Posterior cingulate gyrus (tissue), 11 donors: Measurements from ENCODE around the gene HS3ST3A1.

Experiments
- DNase-seq, 10 donors: peaks; one replicate each; pipeline versions ENCODE4 v3.0.0 to v3.0.0-alpha.2; 2020 to 2021; ENCODE audit warnings: mixed read lengths in 3 of 10
- intact Hi-C: fragments of 100-400 bp; cut with DNase I; formaldehyde crosslinking; loops from one replicate; pipeline ENCODE4 v1.15.1; 2023

HS3ST3A1 gene

DNA sequence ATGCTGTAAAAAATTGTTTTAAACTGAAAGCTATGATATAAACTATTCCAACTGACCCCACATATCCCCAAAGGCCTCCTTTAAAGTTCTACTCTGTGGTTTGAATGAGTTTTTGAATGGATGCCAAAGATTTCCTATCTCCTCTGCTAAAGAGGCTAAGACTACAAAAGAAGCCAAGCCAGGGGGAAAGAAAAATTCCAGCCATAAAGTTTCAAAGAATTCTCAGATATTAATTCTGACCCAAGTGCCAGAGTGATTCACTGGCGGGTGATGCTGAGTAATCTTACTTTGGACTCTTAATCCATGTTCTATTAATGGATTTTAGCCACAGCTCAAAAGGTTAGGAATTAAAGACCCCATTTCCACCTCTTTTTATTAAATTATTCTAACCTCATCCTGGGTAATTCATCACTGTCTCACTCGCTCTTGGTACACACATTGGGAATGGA lies 60.7 kb downstream of the HS3ST3A1 start:
- no peak for DNase-seq
- intact Hi-C loops: no loop called here

DNA sequence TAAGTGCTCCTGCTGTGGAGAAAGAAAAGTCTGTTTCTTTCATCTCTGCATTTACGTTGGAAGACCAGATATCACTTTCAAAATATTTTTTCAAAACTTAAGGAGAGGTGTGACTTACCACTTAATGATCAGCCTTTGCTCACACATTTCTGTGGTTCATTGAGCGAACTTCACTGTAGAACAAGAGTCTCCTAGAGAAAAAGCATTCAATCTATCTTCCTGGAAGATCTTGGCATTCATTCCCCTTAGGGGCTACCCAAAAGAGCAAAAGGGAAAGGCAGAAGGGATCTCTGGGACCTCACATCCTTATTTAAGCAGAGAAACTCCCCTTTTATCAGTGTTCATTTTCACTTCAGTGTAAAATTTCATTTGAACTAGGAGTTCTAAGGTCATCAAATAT lies 61.2 kb downstream of the HS3ST3A1 start:
- intact Hi-C loops: no loop called here
- DNase-seq: no peak

DNA sequence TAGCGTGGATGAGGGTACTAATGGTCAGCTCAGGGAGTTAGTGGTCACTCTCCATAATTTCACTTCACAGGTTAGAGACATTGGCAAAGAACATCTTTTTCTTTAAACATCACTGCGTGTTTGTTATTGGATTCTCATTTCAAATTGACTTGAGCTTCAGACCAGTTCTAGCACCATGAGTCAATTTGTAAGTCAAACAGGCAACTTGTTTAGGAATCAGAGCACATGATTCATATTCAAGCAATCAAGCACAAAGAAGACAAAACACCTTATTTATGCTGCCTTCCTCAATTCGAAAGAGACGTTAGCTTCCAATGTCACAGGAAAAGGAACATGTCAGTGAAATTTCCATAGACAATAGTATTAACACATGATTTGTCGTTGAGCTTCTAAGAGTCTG lies 62.3 kb downstream of the HS3ST3A1 start:
- intact Hi-C loops: no loop called here

DNA sequence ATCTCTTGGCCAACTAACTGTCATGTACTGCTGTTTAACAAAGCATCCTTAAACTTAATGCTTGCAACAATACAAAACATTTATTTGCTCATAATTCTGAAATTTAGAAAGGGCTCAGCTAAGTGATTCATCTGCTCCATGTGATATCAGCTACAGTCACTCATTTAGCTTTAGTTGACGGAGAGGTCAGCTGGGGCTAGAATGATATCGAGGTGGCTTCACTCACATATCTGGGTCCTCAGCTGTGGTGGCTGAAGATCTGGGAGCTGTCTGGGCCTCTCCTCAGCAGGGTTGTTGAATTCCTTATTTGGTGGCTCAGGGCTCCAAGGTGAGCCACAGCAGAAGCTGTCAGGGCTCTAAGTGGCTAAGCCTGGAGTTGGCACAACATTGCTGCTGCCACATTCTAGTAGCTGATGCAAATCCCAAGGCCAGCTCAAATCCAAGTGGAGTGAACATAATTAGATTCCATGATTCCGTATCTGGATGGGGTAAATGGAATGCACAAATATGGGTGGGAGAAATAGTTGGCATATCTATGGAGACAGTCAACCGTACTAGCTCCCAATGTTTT lies 62.8 kb downstream of the HS3ST3A1 start:
- intact Hi-C loops: no loop called here
- DNase-seq: no peak

More for the DNA sequence above, 62.3 kb downstream of the HS3ST3A1 start:
- DNase-seq: no peak

DNA sequence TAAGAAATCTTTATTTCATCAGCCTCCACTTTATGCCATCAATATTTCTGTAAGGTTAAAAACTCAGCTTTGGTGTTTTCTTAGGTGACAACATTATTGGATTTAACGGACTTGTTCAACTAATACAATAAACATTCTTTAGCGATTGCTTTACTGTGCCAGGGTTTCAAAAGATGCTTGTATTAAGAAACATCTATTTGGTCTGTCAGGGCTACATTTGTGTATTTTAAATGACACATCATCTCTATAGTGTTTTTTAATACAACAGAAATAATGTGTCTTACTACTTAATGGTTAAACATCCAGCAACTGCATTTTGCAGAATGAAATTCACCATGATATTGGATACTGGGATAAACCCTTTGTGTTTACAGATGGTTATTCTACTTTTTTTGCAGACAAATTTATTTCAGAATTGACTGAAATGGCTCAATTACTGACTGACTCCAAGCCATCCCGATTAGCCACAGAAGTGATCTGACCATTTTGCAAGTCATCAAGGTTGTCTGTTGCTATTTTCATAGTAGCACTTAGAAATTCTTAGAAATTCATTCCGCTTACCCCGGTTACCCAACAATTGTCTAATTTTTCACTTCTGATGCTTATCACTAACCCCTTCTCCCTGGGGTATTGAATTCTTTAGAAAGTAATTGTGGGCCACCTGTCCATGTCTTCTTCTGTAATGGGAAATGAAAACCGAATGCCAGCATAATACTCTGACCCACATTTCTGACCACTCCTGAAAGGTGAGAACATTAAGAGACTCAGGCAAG lies 63.7 kb downstream of the HS3ST3A1 start:
- intact Hi-C loops: no loop called here
- DNase-seq: no peak

DNA sequence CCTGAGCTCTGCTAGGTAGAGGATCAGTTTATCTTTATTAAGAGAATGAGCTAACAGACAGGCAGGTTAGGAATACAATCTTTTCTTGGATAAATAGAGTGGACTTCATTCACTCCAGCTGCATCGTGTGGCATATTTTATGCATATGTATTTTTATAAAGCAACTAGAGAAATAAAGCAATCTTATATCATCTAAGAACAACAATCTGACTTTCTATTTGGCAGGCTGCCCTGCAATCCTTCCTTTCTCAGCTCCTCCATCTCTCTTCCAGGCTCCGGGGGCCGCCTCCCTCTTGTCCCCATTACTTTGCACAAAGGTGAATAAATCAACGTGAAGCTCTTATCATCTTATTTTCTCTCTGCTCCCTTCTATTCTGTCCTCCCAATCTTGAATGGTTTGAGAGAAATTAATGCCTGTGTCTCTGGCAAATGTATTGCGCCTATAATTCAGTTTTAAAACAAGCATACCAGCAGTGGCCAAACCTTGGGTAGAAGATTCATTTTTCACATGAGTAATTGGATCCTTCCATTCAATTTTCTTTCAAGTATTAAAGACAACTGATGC lies 64.5 kb downstream of the HS3ST3A1 start:
- DNase-seq: no peak
- intact Hi-C loops: no loop called here

DNA sequence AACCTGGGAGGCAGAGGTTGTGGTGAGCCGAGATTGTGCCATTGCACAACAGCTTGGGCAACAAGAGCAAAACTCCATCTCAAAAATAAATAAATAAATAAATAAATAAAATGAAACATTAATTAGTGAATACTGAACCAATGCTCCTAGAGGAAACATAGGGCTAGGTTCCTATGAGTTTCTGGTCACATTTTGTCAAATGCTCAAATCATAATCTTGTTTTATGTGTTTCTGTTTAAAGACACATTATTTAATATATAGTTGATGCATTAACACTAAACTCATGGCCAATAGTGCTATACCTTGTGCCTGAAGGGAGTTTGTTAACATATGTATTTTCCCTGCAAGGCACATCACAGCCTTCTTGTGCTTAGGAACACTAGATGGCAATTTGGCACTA lies 66.8 kb downstream of the HS3ST3A1 start:
- DNase-seq: no peak
- intact Hi-C loops: no loop called here

DNA sequence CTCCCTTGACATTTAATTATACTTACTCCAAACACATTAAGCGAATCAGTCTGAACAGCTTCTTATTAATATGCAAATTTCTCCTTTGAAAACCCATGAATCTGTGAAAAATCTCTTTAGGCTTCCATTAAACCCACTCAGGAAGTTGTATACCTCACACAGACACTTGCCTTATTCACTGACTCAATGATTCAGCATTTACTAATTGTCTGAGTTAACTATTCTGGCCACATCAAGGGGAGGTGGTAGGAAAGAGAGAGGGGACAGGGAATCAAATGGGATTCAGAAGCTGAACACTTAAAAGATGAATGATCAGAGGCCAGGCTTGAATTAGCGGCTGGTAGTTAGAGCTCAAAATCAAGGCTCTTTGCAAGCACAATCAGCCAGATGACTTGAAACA lies 70.0 kb downstream of the HS3ST3A1 start:
- intact Hi-C loops: no loop called here
- no peak for DNase-seq

DNA sequence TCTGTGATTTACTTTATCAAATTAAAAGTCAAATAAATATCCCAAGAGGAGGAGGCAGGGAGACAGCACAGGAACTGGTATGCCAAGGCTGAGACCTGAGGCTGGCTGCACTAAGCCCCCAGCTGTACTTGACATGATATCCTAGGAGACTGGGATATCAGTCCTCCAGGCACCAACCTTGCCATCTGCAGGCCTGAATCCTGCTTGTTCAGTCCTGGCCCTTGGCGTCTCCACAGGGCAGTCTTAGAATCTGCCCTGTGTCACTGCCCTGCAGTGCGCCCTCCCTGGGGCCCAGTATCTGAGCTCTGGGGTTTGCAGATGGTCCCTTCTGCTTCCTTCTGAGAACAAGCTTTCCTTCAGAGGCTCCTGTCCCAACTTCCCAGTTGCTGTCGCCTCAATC lies 75.9 kb downstream of the HS3ST3A1 start:
- no peak for DNase-seq
- intact Hi-C loops: no loop called here

DNA sequence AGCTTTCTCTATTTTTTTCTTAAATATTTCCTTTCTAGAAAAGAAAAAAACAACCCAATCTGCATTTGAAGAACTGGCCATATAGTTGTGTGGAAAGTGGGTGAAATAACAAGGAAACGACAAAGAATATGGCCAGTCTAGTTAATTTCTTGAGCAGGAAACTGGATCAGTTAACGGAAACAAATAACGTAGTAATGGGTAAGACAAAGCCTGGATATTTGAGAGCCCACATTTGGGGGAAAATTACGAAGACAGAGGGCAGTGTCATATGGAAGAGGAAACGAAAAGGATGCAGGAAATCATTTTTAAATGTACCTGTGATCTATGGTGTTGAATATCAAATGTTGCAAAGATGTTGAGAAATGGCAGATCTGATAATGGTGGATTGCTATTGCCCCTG lies 78.6 kb downstream of the HS3ST3A1 start:
- intact Hi-C loops: no loop called here
- no peak for DNase-seq

DNA sequence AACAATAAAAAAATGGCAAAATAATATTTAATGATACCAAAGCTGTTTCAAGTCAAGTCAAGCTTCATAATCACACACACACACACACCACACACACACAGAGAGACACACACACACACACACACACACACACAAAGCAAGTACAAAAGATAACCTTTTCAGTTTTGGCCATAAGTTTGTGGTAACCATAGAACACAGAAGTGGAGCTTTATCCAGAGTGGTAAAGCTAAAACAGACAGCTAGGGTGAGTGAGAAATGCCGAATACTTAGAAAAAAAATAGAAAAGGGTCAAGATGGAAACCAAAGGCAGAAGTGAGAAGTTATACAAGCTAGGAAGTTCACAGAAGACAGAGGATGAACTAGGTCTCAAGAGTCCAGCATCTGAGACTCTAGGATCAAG lies 79.0 kb downstream of the HS3ST3A1 start:
- DNase-seq: no peak
- intact Hi-C loops: no loop called here

DNA sequence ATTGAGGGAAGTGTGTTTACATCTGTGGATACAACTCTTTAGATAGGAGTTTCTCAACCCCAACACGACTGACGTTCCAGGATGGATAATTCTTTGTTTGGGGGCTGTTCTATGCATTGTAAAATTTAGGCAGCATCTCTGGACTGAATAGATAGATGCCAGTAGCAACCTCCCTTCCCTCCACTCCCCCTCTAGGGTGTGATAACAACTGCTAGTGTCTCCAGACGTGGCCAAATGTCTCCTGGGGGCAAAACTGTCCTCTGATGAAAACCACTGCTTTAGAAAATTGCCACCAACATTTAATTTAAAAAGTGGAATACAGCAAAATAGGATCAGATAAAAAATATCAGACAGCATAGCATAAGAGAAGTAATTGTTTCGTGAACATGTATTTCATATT lies 79.9 kb downstream of the HS3ST3A1 start:
- DNase-seq: no peak
- intact Hi-C loops: no loop called here

DNA sequence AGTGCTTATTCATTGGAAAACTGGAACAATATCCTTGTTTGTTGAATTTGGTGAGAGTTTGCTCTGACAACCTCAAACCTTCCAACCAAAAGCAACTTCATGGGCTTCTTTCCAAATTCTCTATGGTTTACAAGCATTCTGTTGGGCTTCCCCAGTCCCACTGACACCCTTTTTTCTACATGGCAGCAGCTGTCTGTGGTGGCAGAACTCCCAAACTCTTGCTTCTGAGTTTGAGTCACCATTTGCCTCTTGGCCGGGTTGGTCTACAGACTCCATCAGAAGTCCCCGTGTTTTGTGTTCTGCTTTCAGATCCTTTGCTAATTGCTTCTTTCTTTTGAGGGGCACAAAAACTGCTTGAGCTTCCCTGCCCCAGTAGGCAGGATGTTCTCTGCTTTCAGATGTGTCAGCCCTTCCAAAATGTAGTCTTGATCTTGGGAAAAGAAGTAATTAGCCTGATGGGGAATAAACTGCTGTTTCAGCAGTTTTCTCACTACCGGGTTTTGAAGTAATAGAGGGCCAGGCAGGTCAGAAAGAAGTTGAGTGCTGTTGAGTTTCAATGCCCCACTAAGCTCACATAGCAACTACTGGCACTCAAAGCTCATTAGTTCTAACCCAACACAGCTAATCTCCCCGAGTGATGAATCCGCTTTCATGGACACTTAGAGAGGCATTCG lies 80.7 kb downstream of the HS3ST3A1 start:
- intact Hi-C loops: no loop called here
- DNase-seq: no peak

DNA sequence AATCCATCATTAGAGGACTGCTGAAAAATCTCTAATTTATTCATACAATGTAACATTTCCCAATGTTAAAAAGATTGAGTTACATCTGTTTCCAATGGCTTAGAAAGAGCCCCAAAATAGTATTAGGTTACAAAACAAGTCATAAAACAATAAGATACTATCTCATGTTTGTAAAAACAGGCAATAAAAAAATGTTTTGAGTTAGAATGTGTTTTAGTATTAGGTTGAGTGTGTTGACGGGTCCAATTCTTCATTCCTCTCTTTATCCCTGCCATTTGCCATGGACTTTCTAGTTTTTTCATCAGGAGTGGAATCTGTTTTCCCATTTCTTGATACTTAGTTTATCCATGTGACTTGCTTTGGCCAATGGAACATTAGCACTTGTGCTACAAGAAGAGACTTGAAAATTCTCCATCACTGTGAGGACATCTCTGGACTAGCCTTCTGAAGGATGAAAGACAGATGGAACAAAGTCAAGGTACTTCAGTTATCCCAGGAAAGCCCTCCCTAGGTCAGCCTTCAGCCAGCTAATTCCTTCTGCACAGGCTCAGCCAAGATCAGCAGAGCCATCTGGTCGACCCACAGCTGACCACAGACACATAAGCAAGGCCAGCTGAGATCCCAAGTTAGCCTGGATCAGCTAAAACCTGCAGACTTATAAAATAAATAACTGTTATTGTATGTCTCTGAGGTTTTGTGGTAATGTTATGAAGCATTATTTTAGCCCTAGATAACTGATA lies 83.3 kb downstream of the HS3ST3A1 start:
- intact Hi-C loops: no loop called here
- DNase-seq: no peak

DNA sequence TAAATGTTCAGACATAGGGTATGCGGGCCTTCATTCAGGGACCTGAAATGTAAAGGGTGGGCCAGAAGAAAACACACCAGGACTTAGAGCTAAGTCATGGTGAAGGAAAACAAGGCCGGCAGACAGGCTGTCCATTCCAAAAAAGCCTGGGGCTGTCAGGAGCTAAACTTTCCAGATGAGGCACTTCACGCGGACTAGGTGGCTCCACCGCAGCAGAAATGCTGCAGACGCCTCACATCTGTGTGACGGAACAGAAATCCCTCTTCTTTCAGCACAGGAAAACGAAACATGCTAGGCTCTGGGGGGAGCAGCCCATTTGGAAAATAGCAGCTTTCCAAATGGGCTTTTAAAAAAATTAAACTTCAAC lies 88.7 kb downstream of the HS3ST3A1 start:
- intact Hi-C loops: no loop called here
- DNase-seq: no peak

DNA sequence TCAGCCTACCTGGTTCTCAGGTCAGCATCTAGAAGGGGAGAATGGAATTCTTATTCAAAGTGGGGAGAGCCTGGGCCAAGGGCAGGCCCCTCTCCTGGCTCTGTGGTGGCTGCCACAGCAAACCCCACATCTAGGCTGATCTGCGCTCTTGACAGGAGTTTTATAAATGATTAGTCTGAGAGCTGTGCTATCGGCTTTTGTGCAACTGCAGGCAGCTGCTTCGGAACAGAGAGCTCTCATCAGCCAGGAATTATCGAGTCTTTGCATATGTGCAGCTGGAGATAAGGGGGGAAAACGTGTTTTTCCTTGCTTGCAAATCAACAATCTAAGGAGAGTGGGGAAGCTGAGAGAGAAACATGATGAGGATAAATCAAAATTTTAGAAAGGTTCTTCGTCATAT lies 91.7 kb downstream of the HS3ST3A1 start:
- intact Hi-C loops: no loop called here
- no peak for DNase-seq

DNA sequence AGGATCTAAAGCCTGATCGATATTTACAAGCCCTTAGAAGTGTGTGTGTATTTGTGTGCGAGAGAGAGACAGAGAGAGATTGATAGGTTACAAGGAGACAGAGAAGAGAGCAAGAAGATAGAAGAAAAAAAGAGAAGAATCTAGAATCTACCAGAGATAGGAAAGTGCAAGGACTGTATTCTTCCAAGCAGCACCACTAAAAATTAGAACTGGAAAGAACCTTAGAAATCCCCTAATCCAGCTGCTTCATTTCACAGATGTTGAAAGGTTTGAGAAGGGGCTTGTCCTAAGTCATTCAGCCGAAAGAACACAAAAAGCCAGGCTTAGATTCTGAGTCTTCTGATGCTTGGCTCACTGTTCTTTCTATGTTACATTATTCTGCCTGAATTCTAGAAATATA lies 92.2 kb downstream of the HS3ST3A1 start:
- intact Hi-C loops: no loop called here

DNA sequence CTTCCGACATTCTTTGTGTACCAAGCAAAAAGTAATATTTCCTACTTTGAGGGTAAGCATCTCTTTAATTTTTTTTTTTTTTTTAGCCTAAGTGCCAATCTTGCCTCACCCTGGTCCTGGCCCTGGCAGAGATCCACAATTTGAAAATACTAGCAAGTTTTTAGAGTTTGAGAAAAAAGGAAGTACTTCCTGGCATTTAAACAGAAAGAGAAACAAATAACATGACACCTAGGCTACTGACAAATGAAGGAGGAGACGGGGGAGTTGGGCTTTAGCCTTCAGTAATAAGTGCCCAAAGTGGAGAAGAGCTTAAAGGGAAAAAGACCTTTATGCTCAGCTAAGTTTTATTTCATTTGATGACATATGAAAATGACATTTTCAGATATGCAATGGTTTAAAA lies 92.8 kb downstream of the HS3ST3A1 start:
- intact Hi-C loops: no loop called here
- DNase-seq: no peak

More for the DNA sequence above, 92.2 kb downstream of the HS3ST3A1 start:
- no peak for DNase-seq

DNA sequence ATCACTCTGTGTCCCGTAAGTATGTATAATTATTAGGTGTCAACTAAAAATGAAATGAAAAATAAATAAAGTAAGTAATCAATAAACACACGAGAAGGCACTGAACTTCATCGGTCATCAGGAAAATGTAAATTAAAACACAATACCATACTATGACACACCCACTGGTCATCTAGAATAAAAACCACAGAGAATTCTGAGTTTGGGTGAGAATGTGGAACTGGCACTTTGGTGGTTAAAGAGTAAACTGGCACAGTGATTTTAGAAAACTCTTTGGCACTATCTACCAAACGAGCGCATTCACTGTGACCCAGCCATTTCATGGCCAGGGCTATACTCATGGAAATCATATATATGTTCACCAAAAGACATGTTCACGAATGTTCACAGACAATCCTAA lies 98.2 kb downstream of the HS3ST3A1 start:
- no peak for DNase-seq
- intact Hi-C loops: no loop called here

DNA sequence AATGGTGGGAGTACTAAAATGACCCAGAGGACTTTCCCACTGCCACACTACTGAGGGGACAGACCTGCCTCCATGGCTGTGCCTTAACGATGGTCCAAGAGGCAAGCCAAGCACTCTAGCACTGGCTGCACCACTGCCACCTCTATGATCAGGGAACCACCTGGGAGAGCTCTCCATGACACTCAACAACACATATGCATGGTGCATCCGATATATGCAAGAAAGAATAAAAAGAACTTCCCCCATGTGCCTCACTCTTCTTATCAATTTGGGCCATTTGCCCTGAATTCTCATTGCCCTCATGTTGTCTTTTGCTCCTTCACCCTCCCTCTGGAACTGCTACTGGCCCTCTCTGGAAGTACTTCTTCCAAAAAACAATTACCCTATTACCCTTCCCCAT lies 99.5 kb downstream of the HS3ST3A1 start:
- no peak for DNase-seq
- intact Hi-C loops: no loop called here

DNA sequence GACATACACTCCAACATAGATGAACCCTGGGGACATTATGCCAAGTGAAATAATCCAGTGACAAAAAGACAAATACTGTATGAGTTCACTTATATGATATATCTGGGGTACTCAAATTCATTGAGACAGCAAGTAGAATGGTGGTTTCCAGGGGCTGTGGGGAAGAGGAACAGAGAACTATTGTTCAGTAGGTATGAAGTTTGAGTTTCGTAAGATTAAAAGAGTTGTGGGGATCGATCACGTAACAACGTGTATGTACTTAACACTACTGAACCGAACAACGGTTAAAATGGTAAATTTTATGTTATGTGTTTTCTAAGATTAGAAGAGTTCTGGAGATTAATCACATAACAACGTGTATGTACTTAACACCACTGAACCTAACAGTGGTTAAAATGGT lies 100.8 kb downstream of the HS3ST3A1 start:
- intact Hi-C loops: no loop called here

More for the DNA sequence above, 100.8 kb downstream of the HS3ST3A1 start:
- DNase-seq: no peak
